NCI-H2227 (cell line): Measurements from ENCODE around the gene ZNF177.
A peak's percentile ranks its signal among the peaks of the same experiment; 100 is the strongest.
"Not testable (repeated sequence)": the region's sequence is repeated elsewhere in the genome, so short reads cannot be mapped to it uniquely, and the experiment has no call there.

Experiments
- DNase-seq: peaks from one replicate; lab custom pipeline; 2025; ENCODE audit not compliant: unreplicated experiment; lab: John Stamatoyannopoulos, UW

Gene ZNF177

DNA sequence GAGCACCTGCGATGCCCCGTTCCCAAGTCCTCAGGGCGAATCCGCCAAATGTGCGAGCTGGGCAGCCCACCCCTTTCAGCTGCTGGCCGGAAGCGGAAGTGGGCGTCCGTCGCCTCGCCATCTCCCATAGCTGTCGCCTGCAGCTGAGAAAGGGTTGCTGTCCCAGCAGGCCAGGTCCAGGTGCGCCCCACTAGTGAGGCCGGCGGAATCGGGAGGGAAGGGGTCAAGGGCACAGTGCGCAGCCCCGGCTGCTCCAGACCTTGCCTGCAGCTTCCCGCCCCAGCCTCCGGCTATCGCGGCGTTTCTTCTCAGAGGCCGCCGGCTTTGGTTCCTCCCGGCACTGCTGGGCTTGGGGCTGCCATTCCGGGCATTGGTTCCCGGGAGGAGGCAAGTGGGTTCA lies at the start of gene ZNF177:
Gene ZNF177, plus strand, starts transcription at position 109 of the 400 bp plus-strand sequence. CDS start 15,299 bp downstream, outside the sequence.
- peak; percentile 6 for DNase-seq

DNA sequence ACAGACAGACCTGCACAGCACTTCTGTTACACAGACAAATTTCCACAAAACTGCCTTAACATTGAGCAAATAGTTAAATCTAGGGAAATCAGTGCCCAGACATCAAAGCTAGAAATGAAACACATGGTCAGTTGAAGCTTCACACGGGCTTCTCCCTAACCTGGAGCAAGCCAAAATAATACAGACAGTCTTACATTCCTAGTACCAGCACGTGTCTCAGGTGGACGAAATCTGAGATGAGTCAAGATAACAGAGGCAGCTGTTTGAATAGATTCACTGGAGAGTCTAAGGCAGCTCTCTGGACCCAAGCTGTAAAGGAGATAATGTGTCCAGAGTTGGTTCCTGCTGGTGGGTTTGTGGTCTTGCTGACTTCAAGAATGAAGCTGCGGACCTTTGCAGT lies 49.1 kb upstream of the ZNF177 start:
- DNase-seq, result no peak

DNA sequence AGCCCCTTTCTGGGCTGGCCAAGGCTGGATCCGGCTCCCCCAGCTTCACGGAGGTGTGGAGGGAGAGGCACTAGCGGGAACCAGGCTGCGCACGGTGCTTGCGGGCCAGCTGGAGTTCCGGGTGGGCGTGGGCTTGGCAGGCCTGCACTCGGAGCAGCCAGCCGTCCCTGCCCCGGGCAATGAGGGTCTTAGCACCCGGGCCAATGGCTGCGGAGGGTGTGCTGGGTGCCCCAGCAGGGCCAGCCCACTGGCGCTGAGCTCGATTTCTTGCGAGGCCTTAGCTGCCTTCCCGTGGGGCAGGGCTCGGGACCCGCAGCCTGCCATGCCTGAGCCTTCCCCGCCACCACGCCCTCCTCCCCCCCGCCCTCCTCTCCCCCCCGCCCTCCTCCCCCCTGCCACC lies 41.5 kb upstream of the ZNF177 start:
- no peak for DNase-seq

- DNase-seq, result not testable (repeated sequence)
These were observed 41.1 kb upstream of the ZNF177 start for GRCh38 chr19:9321756-9322155.

- DNase-seq, result not testable (repeated sequence)
These were observed 40.6 kb upstream of the ZNF177 start for GRCh38 chr19:9322201-9322600.

DNA sequence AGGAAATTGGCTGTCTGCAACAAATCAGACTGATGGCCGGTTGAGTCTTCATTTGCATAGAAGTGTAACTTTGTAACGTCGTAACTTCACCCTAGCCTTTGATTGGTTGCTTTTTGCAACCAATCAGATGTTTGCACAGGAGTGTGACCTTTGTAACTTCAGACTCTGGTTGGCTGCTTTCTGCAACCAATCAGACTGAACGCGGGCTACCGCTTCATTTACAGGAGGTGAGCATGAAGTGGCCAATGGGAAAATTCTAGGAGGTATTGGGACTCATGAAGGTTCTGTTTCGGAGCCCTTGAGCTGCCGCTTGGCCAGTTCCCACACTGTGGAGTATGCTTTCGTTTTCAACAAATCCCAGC lies 39.3 kb upstream of the ZNF177 start:
- DNase-seq, result peak; percentile 76

GRCh38 chr19:9323919-9324583 lies 38.8 kb upstream of the ZNF177 start, which contains the start of gene ZNF559:
ZNF559 (plus strand) TSS chr19:9324179; CDS start chr19:9338550, 14,371 bp downstream.
- DNase-seq, result peak; percentile 94

DNA sequence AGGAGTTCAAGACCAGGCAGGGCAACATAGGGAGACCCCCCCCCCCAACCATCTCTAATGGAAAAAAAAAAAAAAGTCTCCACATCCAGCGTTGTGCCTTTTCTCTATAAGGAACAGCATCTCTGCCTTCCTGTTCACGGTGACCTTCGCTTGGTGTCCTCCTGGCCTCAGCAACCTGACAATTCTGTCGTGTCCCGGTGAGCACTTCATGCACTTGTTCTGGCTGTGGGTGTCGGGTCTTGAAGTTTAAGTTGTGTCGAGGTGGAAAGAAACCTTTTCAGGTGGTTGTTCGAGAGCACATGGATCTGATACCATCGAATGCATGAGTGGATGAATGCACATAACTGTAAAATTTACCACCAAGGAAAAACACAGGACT lies 38.2 kb upstream of the ZNF177 start:
- DNase-seq, result no peak

DNA sequence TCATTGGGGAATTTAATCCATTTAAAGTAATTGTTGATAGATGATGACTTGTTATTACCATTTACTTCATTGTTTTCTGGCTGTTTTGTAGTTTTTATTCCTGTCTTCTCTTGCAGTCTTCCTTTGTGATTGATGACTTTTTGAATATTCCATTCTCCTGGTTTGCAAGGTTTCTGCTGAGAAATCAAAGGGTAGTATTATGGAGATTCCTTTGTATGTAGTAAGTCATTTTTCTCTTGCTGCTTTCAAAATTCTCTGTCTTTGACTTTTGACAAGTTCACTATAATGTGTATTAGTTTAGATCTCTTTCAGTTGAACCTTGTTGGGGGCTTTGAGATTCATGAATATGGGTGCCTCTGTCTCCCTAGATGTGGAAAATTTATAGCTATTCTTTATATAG lies 32.8 kb upstream of the ZNF177 start:
- DNase-seq, result no peak

DNA sequence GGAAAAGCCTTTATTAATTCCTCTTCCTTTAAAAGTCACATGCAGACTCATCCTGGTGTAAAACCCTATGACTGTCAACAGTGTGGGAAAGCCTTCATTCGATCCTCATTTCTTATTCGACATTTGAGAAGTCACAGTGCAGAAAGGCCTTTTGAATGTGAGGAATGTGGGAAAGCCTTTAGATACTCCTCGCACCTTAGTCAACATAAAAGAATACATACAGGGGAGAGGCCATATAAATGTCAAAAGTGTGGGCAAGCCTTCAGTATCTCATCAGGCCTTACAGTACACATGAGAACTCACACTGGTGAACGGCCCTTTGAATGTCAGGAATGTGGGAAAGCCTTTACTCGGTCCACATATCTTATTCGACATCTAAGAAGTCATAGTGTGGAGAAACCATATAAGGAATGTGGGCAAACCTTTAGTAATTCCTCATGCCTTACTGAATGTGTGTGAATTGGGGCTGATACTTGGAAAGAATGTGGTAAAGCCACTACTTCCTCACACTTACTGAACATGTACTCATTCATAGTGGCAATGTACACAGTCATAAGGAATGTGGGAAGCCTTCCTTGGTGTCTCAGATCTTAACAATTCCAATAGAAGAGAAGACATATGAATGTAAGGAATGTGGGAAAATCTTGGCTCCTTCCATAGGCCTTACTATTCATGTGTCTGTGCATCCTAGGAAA lies 20.1 kb upstream of the ZNF177 start:
- no peak for DNase-seq

GRCh38 chr19:9345005-9345404 lies 17.8 kb upstream of the ZNF177 start:
- DNase-seq, result no peak

DNA sequence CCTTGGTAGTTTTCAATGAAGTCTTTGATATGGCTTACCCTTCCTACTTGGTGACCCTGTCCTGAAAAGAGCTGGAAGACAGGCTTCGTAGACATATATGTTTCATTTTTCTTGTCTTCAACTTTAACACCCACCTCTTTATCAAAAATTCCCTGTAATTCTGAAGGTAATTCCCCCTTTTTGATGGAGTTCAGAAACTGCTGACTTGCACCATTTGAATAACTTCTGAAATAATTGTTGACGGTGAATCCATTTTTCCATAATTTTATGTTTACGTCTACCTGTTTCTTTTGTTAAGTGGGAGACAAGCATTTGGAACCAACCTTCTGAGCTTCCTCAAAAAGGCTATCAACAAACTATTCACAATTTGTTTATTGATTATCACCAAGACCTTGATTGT lies 14.6 kb upstream of the ZNF177 start:
- DNase-seq, result no peak

GRCh38 chr19:9348671-9349070 lies 14.1 kb upstream of the ZNF177 start:
- DNase-seq, result no peak

DNA sequence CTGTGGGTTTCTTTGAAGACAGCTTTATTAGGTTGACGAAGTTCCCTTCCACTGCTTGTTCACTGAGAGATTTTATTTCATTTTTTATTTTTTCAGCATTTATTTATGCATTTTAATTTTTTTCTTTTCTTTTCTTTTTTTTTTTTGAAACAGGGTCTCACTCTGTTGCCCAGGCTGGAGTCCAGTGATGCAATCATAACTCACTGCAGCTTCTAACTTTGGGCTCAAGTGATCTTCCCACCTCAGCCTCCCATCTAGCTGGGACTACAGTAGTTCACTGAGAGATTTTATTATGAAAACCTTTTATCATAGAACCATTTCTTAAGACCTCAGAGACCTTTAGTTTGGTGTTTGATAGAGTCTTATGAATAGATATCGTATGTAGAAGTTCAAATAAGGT lies 10.3 kb upstream of the ZNF177 start:
- DNase-seq, result no peak

DNA sequence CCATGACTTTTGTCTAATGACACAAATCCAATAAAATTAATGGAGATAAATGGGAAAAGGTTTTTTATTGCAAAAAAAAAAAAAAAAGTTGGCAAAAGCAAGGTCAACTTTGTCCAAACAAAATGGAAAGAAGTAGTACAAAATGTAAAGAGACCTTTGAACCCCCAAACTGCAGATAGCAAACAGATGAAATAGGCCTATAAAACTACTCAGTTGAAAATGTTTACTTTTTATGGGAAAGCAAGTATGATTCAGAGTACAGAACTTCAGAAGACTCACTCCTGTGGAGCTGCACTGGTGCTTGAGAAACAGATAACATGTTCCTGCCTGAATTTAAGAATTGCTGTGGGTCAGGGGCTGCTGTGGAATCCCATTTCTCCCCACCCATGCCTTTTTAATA lies 9.8 kb upstream of the ZNF177 start:
- DNase-seq, result no peak

- no peak for DNase-seq
These were observed 8.2 kb upstream of the ZNF177 start for GRCh38 chr19:9354651-9355050.

DNA sequence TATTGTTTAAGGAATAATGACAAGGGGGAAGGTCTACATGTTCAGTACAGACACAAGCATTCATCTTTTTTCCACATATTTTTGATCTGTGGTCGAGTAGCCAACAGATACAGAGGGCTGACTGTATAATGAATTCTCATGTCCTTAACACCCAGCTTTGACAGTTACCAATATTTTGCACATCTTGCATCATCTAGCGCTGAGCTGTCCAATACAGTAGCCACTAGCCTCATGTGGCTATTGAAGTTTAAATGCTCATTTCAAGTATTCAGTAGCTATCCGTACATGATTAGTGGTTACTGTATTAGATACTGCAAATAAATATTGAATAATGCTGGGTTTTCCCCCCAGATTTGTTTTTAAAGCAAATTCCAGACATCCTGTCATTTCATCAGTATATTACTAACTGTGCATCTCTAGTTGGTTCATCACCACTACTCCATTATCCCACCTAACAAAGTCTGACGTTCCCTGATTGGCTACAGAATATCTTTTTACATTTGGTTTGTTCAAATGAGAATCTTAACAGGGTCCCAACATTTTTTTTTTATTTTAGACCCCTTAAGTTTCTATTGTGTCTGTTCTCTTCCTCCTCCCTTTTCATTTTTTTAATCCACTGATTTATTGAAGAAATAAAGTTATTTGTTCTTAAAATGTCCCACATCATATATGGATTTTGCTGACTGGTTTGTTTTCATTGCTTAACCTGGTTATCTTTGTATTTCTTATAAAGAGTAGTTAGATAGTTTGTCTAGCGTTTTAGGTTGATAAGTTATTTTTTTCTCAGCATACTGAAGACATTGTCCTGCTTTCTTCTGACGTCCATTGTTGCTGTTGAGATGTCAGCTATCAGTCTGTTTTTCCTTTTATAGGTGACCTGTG lies 8.2 kb downstream of the ZNF177 start:
- DNase-seq, result no peak

GRCh38 chr19:9381361-9381785 lies 18.6 kb downstream of the ZNF177 start:
- no peak for DNase-seq

DNA sequence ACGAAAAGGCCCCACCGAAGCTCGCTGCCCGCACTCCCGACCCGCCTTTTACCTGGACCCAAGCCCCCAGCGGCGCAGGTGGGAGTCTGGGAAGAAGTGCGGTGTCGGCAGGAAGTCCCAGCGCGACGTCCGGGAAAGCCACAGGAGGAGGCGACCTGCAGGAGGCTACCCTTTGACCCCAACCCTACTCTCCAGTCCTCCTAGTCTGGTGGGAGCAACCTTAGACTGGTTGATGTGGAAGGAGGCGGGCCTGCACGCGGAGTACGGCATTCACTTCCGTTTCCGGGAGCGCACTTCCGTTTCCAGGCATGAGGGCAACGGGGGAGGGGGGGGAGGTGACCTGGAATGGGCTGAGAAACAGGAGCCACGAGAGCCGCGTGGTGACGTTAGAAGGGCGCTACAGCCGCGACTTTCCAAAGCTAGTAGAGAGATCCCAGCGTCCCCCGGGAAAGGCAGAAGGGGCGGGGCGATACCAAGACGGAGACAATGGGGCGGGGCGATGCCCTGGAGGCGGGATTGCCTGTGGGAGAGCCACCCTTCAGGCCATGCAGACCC lies 44.1 kb downstream of the ZNF177 start:
- DNase-seq, result peak; percentile 84

DNA sequence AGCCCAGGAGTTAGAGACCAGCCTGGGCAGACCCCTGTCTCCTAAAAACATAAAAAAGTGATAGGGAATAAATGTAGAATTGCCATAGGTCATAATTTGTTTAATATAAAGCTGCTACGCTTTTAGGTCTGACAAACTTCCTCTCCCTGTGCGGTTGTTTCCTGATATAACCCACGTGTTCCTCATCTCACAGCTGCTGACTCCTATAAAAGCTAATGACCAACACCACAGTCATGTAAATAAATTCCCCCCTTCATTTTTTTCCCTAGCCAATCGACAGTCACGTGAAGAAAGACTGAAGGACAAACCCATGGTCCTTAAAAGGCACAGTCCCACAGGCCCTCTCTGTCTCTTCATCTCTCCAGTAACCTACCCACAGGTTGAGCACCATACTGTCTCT lies 45.0 kb downstream of the ZNF177 start:
- no peak for DNase-seq

DNA sequence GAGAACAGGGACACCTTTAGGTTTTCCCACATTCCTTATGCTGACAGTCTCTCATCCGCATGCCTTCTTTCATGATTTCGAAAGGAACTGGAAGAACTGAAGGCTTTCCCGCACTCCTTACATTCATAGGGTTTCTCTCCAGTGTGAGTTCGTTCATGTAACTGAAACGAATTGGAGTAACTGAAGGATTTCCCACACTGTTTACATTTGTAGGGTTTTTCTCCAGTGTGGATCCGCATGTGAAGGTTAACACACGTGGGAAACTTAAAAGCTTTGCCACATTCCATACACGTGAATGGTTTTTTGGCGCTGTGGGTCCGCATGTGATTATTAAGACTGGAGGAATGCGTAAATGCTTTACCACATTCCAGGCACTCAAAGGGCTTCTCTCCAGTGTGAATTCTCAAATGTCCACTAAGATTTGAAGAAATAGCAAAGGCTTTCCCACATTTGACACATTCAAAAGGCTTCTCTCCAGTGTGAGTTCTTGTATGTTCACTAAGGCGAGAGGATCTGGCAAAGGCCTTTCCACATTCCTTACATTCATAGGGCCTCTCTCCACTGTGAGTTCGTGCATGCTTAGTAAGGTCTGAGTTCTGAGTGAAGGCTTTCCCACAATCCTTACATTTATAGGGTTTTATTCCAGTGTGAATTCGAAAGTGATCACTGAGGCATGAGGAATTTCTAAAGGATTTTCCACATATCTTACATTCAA lies 50.6 kb downstream of the ZNF177 start:
- no peak for DNase-seq
